DOHH2 (cell line): ENCODE data around the gene LHX3.

Experiments used
- EZH2phosphoT487 ChIP-seq: fragments of 200-600 bp; sonication (generic); IDR thresholded peaks from 2 replicates; pipeline ENCODE4 v1.6.1; 2017; ENCODE audit warnings: borderline replicate concordance, mild to moderate bottlenecking, antibody characterized with exemption, low read length, moderate library complexity, mixed read lengths
- TF ChIP-seq, protein P1 (sequence below): fragments of 200-600 bp; sonication (generic); IDR thresholded peaks from one replicate; pipeline ENCODE4 v1.5.1; 2014; ENCODE audit warnings: antibody characterized with exemption, mild to moderate bottlenecking, low read depth, low read length; ENCODE audit not compliant: poor library complexity, severe bottlenecking

GRCh38 chr9:136151214-136151804 is 53.6 kb downstream of the LHX3 start:
- TF ChIP-seq, protein P1, sequence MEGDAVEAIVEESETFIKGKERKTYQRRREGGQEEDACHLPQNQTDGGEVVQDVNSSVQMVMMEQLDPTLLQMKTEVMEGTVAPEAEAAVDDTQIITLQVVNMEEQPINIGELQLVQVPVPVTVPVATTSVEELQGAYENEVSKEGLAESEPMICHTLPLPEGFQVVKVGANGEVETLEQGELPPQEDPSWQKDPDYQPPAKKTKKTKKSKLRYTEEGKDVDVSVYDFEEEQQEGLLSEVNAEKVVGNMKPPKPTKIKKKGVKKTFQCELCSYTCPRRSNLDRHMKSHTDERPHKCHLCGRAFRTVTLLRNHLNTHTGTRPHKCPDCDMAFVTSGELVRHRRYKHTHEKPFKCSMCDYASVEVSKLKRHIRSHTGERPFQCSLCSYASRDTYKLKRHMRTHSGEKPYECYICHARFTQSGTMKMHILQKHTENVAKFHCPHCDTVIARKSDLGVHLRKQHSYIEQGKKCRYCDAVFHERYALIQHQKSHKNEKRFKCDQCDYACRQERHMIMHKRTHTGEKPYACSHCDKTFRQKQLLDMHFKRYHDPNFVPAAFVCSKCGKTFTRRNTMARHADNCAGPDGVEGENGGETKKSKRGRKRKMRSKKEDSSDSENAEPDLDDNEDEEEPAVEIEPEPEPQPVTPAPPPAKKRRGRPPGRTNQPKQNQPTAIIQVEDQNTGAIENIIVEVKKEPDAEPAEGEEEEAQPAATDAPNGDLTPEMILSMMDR: no peak
- TF ChIP-seq EZH2phosphoT487: no peak
